GM21825 (cell line): ENCODE data around the gene IL13.
"Not testable (repeated sequence)": the region's sequence is repeated elsewhere in the genome, so short reads cannot be mapped to it uniquely, and the experiment has no call there.

Experiments
- ATAC-seq: cut with Tn5 transposase; IDR thresholded peaks from one replicate; pipeline ENCODE4 v1.9.1; 2021; ENCODE audit warnings: mild to moderate bottlenecking, moderate library complexity; ENCODE audit not compliant: unreplicated experiment

IL13 gene

GRCh38 chr5:132657676-132658380 is at the start of gene IL13:
IL13 (plus strand) TSS chr5:132658173; CDS start chr5:132658187, 14 bp downstream.
- ATAC-seq: no peak

GRCh38 chr5:132611965-132612364 is 46.0 kb upstream of the IL13 start:
- no peak for ATAC-seq

- no peak for ATAC-seq
These were observed 45.1 kb upstream of the IL13 start for GRCh38 chr5:132612846-132613245.

GRCh38 chr5:132621699-132622098 is 36.3 kb upstream of the IL13 start:
- ATAC-seq: no peak

GRCh38 chr5:132622608-132623007 is 35.4 kb upstream of the IL13 start:
- ATAC-seq: no peak

GRCh38 chr5:132627470-132627869 is 30.5 kb upstream of the IL13 start:
- no peak for ATAC-seq

GRCh38 chr5:132628814-132629213 is 29.2 kb upstream of the IL13 start:
- no peak for ATAC-seq

- peak; percentile 70 for ATAC-seq
These were observed 28.6 kb upstream of the IL13 start for GRCh38 chr5:132629230-132629944.

GRCh38 chr5:132633587-132633986 is 24.4 kb upstream of the IL13 start:
- not testable (repeated sequence) for ATAC-seq

- ATAC-seq: peak; percentile 36
These were observed 22.1 kb upstream of the IL13 start for GRCh38 chr5:132635873-132636272.

GRCh38 chr5:132637241-132637640 is 20.7 kb upstream of the IL13 start:
- no peak for ATAC-seq

- peak; percentile 62 for ATAC-seq
These were observed 18.3 kb upstream of the IL13 start for GRCh38 chr5:132639706-132640130.

- no peak for ATAC-seq
These were observed 17.4 kb upstream of the IL13 start for GRCh38 chr5:132640613-132641012.

GRCh38 chr5:132641241-132641723 is 16.7 kb upstream of the IL13 start:
- ATAC-seq: peak; percentile 35

- no peak for ATAC-seq
These were observed 16.1 kb upstream of the IL13 start for GRCh38 chr5:132641841-132642240.

GRCh38 chr5:132644177-132644576 is 13.8 kb upstream of the IL13 start:
- no peak for ATAC-seq

GRCh38 chr5:132646583-132647266 is 11.2 kb upstream of the IL13 start:
- no peak for ATAC-seq

GRCh38 chr5:132647473-132647872 is 10.5 kb upstream of the IL13 start:
- ATAC-seq: no peak

- no peak for ATAC-seq
These were observed 9.6 kb upstream of the IL13 start for GRCh38 chr5:132648355-132648754.

- ATAC-seq: no peak
These were observed 6.0 kb upstream of the IL13 start for GRCh38 chr5:132651838-132652469.

- ATAC-seq: no peak
These were observed 4.3 kb upstream of the IL13 start for GRCh38 chr5:132653716-132654115.
